Mucosa of gallbladder (tissue), 1 donor: ENCODE measurements around the gene TWIST2. TPM values are rescaled to one million over a fixed set of nuclear protein-coding genes. Genes with fewer than 3 reads are reported as not detected.

Experiments used
- DNase-seq: peaks from one replicate; pipeline ENCODE4 v3.0.0-alpha.2; 2020; ENCODE audit warnings: low spot score
- total RNA-seq: library from RNA; stranded (reverse); gene quantifications from one replicate; pipeline ENCODE4 v1.2.1, GENCODE V29; 2021
- donor health status: DM: no; HTN: no; CAD: no.

TWIST2 gene
- total RNA-seq, 1 donor from 2014 or later = 5.9 TPM

- DNase-seq = no peak
Measured at GRCh38 chr2:238890131-238890530, 42.2 kb downstream of the TWIST2 start.

- no peak for DNase-seq
Measured at GRCh38 chr2:238890618-238891456, 43.0 kb downstream of the TWIST2 start.

GRCh38 chr2:238891457-238892203, 43.7 kb downstream of the TWIST2 start:
- no peak for DNase-seq

- no peak for DNase-seq
Measured at GRCh38 chr2:238892204-238892500, 44.3 kb downstream of the TWIST2 start.

GRCh38 chr2:238892796-238893195, 44.9 kb downstream of the TWIST2 start:
- no peak for DNase-seq

- DNase-seq = no peak
Measured at GRCh38 chr2:238893349-238894000, 45.6 kb downstream of the TWIST2 start.

- no peak for DNase-seq
Measured at GRCh38 chr2:238894226-238894949, 46.5 kb downstream of the TWIST2 start.

- DNase-seq = no peak
Measured at GRCh38 chr2:238894950-238895298, 47.0 kb downstream of the TWIST2 start.

GRCh38 chr2:238895361-238895882, 47.5 kb downstream of the TWIST2 start:
- no peak for DNase-seq

- no peak for DNase-seq
Measured at GRCh38 chr2:238895891-238896600, 48.2 kb downstream of the TWIST2 start.

GRCh38 chr2:238896641-238897040, 48.8 kb downstream of the TWIST2 start:
- no peak for DNase-seq

- DNase-seq = no peak
Measured at GRCh38 chr2:238897122-238897880, 49.4 kb downstream of the TWIST2 start.

- DNase-seq = no peak
Measured at GRCh38 chr2:238897911-238898311, 50.0 kb downstream of the TWIST2 start.

- no peak for DNase-seq
Measured at GRCh38 chr2:238898534-238899281, 50.8 kb downstream of the TWIST2 start.

GRCh38 chr2:238899386-238899785, 51.5 kb downstream of the TWIST2 start:
- no peak for DNase-seq

GRCh38 chr2:238900511-238900910, 52.6 kb downstream of the TWIST2 start:
- no peak for DNase-seq

GRCh38 chr2:238901461-238902057, 53.7 kb downstream of the TWIST2 start:
- no peak for DNase-seq

- no peak for DNase-seq
Measured at GRCh38 chr2:238902285-238902684, 54.4 kb downstream of the TWIST2 start.

GRCh38 chr2:238903141-238903540, 55.3 kb downstream of the TWIST2 start:
- no peak for DNase-seq
